RCC 7860 (cell line): ENCODE measurements around the gene CRAMP1.
A peak's percentile ranks its signal among the peaks of the same experiment; 100 is the strongest.

Experiments
- DNase-seq: peaks from one replicate; pipeline ENCODE4 v3.0.0-alpha.2; 2015; ENCODE audit warnings: low spot score
- FAIRE-seq: peaks from 2 replicates; lab custom pipeline; 2012; peaks lifted over from hg19 to GRCh38; lab: Jason Lieb, UNC

The CRAMP1 gene

DNA sequence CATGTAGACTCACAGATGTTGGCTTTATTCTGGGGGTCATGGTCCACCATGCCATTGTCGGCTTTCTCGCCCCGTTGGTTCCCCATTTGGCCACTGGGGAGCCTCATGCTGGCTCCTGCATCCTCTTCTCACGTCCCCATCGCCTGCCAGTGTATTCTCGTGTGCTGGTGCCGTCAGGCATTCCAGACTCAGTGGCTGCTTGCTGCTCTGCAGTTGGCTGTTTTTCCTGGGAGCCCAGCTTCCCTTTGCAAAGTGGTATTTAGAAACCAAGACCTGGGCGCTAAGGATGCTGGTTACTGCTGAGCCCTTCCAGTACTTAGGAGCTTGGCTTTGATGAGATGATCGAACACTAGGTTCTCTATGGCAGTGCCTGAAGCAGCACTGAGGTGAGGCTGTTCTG is 19.1 kb downstream of the CRAMP1 start:
- FAIRE-seq = no peak

DNA sequence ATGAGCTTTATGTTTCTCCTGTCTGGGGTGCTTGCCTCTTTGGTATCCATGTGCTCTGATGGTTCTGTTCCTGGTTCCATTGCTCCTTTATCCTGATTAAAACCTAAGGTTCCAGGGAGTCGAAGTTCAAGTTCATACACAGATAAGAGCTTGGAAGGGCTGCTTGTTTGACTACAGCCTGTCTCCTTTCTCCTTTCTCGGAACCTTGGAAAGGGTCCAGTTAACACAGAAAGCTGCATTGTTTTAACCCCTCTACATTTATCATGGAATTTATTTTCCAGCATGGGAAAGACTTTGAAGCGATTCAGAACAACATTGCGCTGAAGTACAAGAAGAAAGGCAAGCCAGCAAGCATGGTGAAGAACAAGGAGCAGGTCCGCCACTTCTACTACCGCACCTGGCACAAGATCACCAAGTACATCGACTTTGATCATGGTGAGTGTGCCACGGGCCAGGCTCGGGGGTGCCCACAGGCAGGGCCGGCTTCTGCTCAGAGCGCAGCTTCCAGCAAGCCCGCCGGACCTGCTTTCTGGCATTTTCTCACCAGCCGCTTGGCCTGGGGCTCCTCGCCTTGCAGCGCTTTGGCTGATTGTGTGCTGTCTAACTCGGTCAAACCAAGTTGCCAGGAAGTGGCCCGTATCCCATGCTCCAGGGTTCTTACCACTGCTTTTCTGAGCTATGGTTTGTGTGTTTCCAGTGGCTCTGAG is 19.9 kb downstream of the CRAMP1 start:
- FAIRE-seq = no peak
- no peak for DNase-seq

More for the DNA sequence above, 19.1 kb downstream of the CRAMP1 start:
- no peak for DNase-seq

DNA sequence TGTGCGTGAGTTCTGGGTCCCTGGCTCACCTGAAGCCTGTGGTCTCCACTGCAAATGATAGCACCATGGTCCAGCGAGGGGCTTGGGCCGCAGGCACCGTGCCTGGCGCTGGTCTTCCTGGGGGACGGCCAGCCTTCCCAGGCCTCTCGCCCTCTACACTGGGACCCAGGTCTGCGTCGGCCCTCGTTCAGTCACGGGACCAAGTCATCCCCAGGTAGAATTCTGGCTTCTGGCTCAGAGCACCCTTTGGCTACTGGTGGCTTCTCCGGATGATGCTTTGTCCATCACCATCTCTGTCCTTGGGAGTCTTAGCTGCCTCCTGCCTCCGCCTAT is 20.4 kb downstream of the CRAMP1 start:
- FAIRE-seq = no peak
- DNase-seq = no peak

DNA sequence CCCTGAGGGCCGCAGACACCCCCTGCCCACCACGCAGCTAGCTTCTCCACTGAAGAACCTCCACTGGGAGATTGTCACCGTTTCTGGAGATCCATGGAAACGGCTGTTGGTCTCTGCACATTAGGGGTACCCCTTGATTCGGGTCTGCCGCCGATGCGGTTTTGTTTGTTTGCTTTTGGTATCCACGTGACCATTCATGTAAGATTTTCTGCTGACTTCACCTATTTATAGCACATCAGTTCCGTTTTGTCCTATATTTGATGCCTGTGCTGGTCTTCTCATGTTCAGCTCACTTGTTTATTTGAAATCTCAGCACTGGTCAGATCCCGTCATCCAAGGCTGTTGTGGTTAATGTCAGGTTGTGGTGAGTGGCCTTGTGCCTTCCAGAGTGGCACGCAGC is 21.1 kb downstream of the CRAMP1 start:
- FAIRE-seq (no peak), DNase-seq (no peak)

DNA sequence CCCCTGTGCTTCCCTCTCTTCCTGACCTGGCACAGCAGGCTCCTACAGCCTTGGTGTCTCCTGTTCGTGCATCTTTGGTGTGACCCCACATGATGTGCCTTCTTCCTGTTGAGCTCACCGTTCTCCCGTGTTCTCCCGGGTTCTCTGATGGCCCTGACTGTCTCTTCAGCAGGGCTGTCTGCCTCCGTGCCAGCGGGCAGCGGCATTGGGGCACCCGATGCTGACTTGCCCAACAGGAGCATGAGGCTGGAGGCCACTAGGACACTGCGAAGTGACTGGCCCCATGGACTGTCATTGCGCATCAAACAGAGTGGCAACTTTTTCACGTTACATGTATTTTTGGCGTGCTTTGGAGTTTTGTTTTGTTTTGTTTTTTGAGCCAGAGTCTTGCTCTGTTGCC is 22.4 kb downstream of the CRAMP1 start:
- FAIRE-seq (no peak), DNase-seq (no peak)

DNA sequence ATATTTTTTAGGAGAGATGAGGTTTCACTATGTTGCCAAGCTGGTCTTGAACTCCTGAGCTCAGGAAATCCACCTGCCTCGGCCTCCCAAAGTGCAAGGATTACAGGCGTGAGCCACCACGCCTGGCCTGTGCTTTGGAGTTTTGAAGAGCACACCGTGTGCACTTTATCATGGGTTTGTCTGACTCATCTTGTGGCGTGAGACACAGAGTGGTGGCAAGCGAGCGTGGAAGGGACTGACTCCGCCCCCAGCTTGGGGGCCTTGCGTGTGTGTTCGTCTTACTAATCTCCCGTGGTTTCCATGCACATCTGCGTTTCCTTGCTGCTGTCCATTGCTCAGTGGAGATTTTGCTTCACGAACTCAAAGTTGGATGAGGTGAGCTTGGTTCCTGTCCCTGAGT is 22.9 kb downstream of the CRAMP1 start:
- DNase-seq = no peak
- no peak for FAIRE-seq

DNA sequence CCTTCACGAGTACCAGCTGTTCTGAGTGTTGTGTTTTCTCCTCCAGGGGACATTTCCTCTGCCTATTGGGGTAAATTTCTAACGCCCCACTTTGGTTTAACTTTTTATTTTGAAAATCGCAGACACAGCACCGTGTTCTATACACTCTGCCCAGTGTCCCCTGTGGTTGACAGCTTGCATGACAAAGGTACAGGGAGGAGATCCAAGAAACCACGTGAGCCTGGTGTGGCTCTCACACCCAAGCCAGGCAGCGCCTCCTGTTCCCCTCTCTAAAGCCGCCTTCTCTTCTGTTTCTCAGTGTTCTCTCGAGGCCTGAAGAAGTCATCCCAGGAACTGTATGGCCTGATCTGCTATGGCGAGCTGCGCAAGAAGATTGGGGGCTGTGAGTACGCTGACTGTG is 25.4 kb downstream of the CRAMP1 start:
- no peak for FAIRE-seq
- no peak for DNase-seq

DNA sequence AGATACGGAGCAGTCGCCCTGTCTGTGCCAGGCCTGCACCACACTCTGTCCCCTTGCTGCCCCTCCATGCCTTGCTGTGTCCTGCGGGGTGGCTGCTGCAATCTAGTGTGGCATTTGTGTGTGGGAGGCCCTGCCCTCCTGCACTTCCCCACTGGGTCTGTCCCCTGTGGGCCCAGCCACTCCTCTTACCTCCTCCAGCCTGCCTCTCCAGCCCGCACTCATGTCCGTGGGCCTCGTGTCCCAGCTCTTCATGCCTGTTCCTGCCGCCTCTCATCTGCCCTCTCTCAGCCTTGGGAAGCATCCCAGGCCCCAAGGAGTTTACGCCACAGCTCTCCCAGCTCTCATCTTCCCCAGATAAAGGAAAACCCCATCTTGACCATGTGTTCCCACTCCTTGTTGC is 26.6 kb downstream of the CRAMP1 start:
- FAIRE-seq (no peak), DNase-seq (no peak)

DNA sequence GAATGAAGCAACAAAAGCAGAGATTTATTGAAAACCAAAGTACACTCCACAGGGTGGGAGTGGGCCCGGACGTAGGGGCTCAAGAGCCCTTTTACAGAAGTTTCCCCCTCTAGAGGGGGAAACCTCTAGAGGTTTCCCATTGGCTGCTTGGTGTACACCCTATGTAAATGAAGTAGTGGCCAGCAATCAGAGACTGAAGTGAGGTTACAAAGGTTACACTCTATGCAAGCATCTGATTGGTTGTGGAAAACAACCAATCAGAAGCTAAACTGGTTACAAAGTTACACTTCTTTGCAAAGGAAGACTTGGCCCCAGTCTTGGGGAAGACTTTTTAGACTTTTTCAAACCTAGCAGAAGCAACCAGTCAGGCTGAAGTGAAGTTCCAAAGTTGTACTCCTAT is 27.1 kb downstream of the CRAMP1 start:
- FAIRE-seq (no peak), DNase-seq (no peak)

DNA sequence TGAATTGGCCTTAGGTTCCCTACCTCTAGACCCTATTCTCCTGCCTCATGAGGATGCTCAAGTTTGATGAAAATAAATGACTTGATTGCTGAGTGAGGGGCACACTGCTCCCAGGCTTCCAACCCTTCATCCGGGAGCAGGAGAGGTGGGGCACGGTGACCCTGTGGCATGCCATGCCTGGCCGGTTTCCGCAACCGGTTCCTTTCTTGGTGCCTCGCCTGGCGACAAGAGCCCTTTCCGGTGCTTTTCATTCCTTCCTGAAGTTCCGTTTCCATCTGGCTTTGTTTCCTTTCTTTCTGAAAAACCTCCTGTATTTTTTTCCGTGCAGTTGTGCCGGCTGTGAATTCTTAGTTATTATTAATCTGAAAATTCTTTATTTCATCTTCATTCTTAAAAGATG is 27.7 kb downstream of the CRAMP1 start:
- FAIRE-seq = no peak

DNA sequence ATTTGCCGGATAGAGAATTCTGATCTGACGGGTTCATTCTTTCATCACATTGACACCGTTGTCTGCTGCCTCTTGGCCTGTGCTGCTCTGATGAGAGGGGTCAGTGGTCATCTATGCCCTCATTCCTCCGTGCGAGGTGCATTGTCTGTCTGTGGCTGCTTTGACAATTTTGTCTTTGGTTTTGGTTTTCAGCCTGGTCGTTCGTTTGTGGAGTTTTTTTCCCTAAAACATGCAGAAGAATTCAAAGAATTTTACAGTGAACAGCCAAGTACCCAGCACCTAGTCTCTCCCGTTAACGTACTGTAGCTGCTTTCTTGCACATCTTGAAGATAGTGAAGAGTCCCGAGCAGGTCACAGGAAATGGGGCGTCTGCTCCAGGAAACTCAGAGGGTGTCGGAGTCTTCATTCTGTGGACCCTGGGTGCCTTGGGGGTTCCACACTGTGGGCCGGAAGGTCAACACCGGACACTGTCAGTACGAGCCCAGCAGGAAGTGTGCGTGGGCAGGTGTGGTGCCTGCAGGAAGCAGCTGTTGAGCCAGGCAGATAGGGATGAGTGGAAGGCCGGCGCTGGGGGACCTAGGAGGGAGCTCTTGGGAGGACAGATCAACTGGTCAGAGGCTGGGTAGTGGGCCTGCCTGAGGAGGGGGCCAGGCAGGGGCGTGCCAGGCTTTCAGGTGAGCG is 28.2 kb downstream of the CRAMP1 start:
- no peak for FAIRE-seq
- no peak for DNase-seq

More for the DNA sequence above, 27.7 kb downstream of the CRAMP1 start:
- no peak for DNase-seq

DNA sequence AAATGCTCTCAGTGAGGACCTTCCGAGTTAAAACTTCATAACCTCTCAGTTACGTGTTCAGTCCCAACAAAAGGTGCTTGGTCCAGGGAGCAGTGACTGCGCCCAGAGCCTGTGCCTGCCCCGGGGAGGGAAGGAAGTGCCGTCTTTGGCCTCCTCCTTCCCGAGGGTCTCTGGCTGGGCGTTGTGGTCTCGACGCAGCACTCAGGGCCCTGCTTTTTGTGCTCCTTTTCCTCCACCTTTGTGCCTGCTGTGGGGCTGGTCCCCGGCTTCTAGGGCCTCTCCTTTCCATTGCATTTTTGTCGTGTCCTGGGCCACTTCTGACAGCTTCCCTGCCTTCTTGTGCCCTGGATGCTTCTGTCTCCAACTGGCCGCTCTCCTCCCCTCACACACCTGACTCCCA is 29.1 kb downstream of the CRAMP1 start:
- no peak for DNase-seq
- FAIRE-seq = no peak

DNA sequence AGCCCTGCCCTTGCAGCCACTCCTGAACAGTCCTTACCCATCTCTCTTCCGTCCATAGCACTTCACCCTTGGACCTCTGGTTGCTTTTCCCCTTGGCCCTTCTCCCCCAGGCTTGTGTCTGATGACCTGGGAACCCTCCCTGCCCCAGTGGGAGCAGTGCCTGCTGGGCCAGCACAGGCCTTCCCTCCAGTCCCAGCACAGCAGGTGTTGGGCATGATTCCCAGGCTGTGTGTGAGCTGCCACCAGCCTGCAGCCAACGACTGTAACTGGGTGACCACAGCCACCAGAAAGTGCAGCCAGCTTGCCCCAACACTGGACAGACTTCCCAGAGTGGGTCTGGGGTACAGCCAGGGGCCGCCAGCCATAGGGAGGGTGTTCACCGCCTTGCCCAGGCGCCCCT is 30.0 kb downstream of the CRAMP1 start:
- DNase-seq (no peak), FAIRE-seq (no peak)

DNA sequence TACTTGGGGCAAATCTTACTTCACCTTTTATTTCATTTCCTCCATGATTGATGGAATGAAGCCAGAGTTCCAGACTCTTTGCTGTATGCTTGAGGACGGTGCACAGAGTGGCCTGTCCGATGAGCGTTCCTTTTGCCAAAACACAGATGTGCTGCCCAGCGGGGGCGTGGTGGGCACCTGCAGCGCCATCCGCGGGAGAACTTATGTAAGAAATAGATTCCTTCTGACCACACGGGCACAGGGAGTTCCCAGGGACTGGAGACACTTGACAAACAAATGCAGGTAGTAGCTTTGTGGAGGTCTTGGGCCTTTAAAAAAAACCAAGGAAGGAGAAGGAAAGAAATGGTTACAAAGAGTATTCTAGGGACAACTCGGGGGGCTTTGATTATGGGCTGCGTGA is 30.6 kb downstream of the CRAMP1 start:
- DNase-seq = no peak
- no peak for FAIRE-seq

DNA sequence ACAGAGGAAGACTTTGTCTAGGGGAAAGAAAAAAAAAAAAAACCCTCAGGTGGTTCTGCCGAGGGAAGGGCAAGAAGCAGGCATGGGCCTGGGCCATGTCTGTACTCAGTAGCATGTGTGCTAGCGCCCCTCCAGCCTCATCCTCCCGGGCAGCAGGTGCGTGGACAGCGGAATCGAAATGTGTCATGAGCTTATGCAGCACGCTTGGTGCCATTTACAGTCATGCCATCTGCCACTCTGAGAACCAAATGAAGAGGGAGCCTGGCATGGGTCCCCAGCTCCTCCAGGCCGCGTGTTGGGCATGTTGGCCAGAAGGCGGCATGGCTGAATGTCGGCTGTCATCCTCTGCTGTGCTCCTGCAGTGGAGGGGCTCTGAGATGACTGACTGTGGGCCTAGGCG is 31.4 kb downstream of the CRAMP1 start:
- no peak for DNase-seq
- FAIRE-seq = no peak

DNA sequence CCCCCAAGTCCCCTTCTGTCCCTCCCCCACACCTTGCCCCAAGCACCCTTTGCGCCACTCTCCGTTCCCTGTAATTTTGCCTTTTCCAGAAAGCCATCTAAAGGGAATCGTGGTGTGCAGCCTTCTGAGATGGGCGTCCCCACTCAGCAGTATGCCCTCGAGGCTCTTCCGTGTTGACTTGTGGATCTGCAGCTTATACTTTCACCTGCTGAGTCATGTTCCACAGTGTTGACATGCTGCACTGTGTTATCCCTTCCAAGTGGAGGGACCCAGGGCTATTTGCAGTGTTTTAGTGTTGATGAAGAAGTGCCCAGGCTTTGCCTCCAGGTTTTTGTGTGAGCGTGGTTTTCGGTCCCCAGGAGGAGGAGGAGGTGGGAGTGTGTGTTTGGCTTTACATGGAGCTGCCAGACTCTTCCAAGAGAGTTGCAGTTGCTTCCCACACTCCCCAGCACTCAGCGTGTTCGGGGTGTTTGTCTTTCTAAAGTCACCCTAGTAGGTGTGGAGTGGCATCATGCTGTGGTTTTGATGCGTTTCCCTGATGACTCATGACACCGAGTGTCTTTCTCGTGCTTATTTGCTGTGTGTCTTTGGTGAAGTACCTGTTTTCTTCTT is 33.9 kb downstream of the CRAMP1 start:
- DNase-seq (peak; percentile 50), FAIRE-seq (peak; percentile 43)

DNA sequence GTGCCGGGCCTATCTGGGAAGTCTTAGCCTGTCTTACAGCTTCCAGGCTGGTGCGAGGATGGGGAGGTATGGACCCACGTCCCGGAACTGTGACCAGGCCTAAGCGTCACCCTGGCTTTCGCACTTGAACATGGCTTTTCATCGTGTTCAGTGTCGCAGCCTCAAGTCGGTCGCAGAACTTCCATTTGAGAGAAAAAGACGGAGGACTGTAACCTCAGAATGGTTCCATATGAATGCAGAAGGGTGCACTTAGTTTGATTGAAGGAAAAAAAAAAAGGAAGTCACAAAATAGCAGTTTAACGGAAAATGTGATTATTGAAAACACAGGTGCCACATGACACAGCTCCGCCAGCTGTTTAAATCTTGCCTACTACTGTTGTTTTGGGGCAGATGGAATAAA is 35.7 kb downstream of the CRAMP1 start:
- no peak for FAIRE-seq
- no peak for DNase-seq

DNA sequence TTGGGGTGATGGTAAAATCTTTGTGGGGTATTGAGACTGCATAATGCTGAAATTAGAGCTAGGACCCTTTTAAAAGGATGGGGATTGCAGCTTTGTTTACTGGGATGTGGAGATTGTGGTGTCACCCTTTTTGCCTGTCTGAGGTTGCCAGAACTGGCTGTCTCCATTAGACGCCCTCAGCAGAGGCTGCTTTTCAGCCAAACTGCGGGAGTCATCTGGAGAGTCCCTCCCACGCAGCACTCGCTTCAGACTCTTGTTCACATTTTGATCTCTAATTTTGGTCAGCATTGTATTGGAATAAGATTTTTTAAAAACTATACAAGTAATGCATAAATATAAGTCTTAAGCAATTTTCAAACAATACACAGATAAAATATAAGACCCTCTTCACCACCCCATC is 38.0 kb downstream of the CRAMP1 start:
- FAIRE-seq (no peak), DNase-seq (no peak)

DNA sequence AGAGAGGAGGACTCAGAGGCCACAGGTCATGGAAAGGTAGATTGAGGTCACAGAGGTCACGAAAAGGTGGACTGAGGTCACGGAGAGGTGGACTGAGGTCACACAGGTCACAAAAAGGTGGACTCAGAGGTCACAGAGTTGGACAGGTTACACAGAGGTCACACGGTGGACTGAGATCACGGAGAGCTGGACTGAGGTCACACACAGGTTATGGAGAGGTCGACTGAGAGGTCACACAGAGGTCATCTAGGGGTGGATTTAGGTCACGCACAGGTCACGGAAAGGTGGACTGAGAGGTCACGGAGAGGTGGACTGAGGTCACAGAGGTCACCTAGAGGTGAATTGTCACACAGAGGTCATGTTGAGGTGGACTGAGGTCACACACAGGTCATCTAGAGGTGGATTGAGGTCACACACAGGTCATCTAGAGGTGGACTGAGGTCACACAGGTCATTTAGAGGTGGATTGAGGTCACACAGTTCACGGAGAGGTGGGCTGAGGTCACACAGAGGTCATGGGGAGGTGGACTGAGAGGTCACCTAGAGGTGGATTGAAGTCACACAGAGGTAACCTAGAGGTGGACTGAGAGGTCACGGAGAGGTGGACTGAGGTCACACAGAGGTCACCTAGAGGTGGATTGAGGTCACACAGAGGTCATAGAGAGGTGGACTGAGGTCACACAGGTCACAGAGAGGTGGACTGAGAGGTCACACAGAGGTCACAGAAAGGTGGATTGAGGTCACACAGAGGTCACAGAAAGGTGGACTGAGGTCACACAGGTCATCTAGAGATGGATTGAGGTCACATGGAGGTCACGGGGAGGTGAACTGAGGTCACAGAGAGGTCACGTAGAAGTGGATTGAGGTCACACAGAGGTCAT is 39.2 kb downstream of the CRAMP1 start:
- FAIRE-seq = no peak
- DNase-seq = no peak

DNA sequence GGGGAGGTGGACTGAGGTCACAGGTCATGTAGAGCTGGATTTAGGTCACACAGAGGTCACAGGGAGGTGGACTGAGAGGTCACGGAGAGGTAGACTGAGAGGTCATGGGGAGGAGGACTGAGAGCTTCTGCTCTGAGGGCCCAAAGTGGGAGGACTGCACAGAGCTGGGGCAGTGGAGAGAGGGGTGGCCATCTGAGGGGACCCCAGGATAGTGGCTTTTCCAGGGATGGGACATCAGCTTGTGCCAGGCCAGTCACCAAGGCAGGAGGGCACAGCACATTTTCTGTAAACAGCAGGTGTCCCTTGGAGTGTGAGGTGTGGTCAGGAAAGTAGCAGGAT is 39.8 kb downstream of the CRAMP1 start:
- FAIRE-seq (no peak), DNase-seq (no peak)

DNA sequence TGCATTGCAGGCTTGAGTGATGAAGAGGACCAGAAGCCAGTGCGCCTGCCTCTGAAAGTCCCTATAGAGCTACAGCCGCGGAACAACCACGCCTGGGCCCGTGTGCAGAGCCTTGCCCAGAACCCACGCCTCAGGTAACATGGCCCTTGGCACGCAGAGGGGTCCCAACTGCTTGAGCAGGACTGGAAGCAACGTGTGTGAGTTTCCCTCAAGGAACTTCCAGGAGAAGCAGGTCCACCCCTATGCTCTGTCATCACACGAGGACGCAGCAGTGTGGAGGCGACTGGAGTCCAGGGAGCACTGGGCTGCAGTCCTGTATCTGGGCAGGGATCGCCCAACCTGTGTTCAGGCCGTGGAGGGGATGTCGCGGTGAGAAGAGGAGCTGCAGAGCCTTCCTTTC is 40.9 kb downstream of the CRAMP1 start:
- no peak for DNase-seq
- no peak for FAIRE-seq
